ENCODE results near the gene CTDSPL2.

The CTDSPL2 gene

GRCh38 chr15:44570361-44570760 is 142.9 kb downstream of the CTDSPL2 start:
- no peak for DNase-seq

GRCh38 chr15:44573386-44573785 is 146.0 kb downstream of the CTDSPL2 start:
- DNase-seq: no peak
- TF ChIP-seq GATA1 (IDR thresholded peaks at IDR 0.05; ENCODE audit: low read depth, low read length): no peak
- TF ChIP-seq POLR2A (IDR thresholded peaks at IDR 0.05; ENCODE audit: low read length): no peak

More at GRCh38 chr15:44570361-44570760, 142.9 kb downstream of the CTDSPL2 start:
- TF ChIP-seq GATA1 (IDR thresholded peaks at IDR 0.05; ENCODE audit: low read depth, low read length) (no peak), POLR2A (IDR thresholded peaks at IDR 0.05; ENCODE audit: low read length) (no peak)

- TF ChIP-seq GATA1 (IDR thresholded peaks at IDR 0.05; ENCODE audit: low read depth, low read length): no peak
- no peak for DNase-seq
These were observed 147.3 kb downstream of the CTDSPL2 start for GRCh38 chr15:44574734-44575133.
